Motor neuron (in vitro differentiated cells): ENCODE data around the gene ZSCAN22. TPM values are rescaled to one million over a fixed set of nuclear protein-coding genes. Genes with fewer than 3 reads are reported as not detected.
"Not testable (repeated sequence)": the region's sequence is repeated elsewhere in the genome, so short reads cannot be mapped to it uniquely, and the experiment has no call there.

Experiments
- ATAC-seq, 8 experiments: fragments of 200-7000 bp; cut with Tn5 transposase; replicated peaks in 6 of 8; 2 replicates each; pipeline ENCODE4 v1.8.0; 2021; ENCODE audit warnings: mild to moderate bottlenecking in 8 of 8, moderate library complexity in 8 of 8
- H3K27ac ChIP-seq, 2 donors: fragments of 250-450 bp; sonication (Bioruptor Pico); 2 replicates each; pipeline ENCODE4 v1.9.0; 2021; ENCODE audit warnings: antibody characterized with exemption in 2 of 2, mild to moderate bottlenecking in 2 of 2, moderate library complexity in 1 of 2
- H3K4me1 ChIP-seq, 2 donors: fragments of 250-450 bp; sonication (Bioruptor Pico); replicated peaks in 1 of 2; 2 replicates each; pipeline ENCODE4 v1.6.1; 2021; ENCODE audit warnings: antibody characterized with exemption in 2 of 2, mild to moderate bottlenecking in 2 of 2, moderate library complexity in 1 of 2
- H3K4me3 ChIP-seq, 5 donors: fragments of 250-450 bp; sonication (Bioruptor Pico); 2 replicates each; pipeline ENCODE4 v1.9.0; 2021; ENCODE audit warnings: antibody characterized with exemption in 5 of 5, mild to moderate bottlenecking in 5 of 5, moderate library complexity in 4 of 5
- WGBS, 10 experiments: fragments of 450-650 bp; shearing (Covaris generic); methylation state at CpG; one replicate each; pipeline ENCODE4 v1.0.0; 2022; 5-methylcytosine and 5-hydroxymethylcytosine counted together
- in situ Hi-C, 9 experiments: fragments of 400-800 bp; cut with MboI; loops; one replicate each; pipeline ENCODE4 v1.15.0; 2021; ENCODE audit warnings: low sequenced_read_pairs in 9 of 9, low pct_unique_long_range_greater_than_20kb in 2 of 9; ENCODE audit not compliant: unreplicated experiment in 9 of 9
- total RNA-seq, 8 experiments: library from RNA; unstranded; fragments of 300-600 nt; gene quantifications; 2 replicates each; pipeline versions ENCODE4 v1.2.3 to v1.2.4, GENCODE V29; 2022

ZSCAN22 gene
- total RNA-seq, 8 experiments from 2014 or later = 2.0 to 4.1 (median 3.3) TPM

DNA sequence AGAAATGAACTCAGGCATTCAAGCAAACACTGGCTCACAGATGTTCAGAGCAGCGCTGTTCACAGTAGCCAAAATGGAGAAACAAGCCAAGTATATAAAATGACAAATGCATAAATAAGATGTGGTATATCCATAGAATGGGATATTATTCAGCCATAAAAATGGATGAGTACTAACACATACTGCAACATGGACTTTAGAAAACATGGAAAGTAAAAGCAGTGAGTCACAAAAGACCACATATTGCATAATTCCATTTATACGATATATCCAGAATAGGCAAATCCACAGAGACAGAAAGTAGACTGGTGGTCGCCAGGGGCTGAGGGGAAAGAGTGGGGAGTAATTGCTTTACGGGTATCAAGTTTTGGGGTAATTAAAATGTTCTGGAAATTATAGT is 47.4 kb downstream of the ZSCAN22 start:
- H3K27ac ChIP-seq = no peak overlapping the region
- in situ Hi-C loops = no loop called here
- no peak overlapping the region for H3K4me3 ChIP-seq
- 35 to 100% (median 94%) methylated on average over 2 to 4 of the region's 4 CpGs; no CpG with 5 or more reads in 1 of the 10 experiments for whole genome bisulfite sequencing, 10 experiments
- H3K4me1 ChIP-seq = peaks cover 0 to 3% of the 10 kb centered on the region in 2 donors
- no peak for ATAC-seq

DNA sequence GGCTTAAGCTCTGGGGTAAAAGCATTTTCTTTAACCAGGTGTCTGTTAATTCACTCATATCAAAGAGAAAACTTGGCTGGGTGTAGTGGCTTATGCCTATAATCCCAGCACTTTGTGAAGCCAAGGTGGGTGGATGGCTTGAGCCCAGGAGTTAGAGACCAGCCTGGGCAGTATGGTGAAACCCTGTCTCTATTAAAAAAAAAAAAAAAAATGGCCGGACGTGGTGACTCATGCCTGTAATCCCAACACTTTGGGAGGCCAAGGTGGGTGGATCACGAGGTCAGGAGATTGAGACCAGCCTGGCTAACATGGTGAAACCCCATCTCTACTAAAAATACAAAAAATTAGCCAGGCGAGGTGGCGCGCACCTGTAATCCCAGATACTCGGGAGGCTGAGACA is 49.9 kb downstream of the ZSCAN22 start:
- H3K27ac ChIP-seq, in situ Hi-C loops, H3K4me1 ChIP-seq, ATAC-seq, H3K4me3 ChIP-seq: not testable (repeated sequence)
- WGBS, 10 experiments = 17 to 100% (median 61%) methylated on average over 1 to 7 of the region's 7 CpGs; no CpG with 5 or more reads in 2 of the 10 experiments

- Histone ChIP-seq H3K27ac (peak overlapping the region in 1 of 2 donors; percentile 98), H3K4me1 (peaks cover 8 to 10% of the 10 kb centered on the region in 2 donors), H3K4me3 (no peak overlapping the region)
- no peak for ATAC-seq
- in situ Hi-C loops = no loop called here
- WGBS, 10 experiments = 80 to 100% (median 91%) methylated on average over 1 to 4 of the region's 6 CpGs; no CpG with 5 or more reads in 5 of the 10 experiments
Measured at GRCh38 chr19:58379246-58379645, 52.5 kb downstream of the ZSCAN22 start.

- H3K27ac ChIP-seq = peak overlapping the region; percentile 95 to 98
- 0 to 31% (median 2%) methylated on average over 1 to 17 of the region's 24 CpGs; no CpG with 5 or more reads in 2 of the 10 experiments for WGBS, 10 experiments
- peak in 7 of 8 experiments; percentile 0 to 5 (median 0) for ATAC-seq
- peak overlapping the region; percentile 77 to 98 (median 83) for H3K4me3 ChIP-seq
- in situ Hi-C loops = no loop called here
- peaks cover 8 to 12% of the 10 kb centered on the region in 2 donors for H3K4me1 ChIP-seq
Measured at GRCh38 chr19:58380037-58380661, 53.4 kb downstream of the ZSCAN22 start.

GRCh38 chr19:58380662-58381459 is 54.1 kb downstream of the ZSCAN22 start, which contains the start of gene ZNF837:
Gene ZNF837 (minus strand): TSS chr19:58381030. CDS start chr19:58369332, 11,698 bp downstream.
- ATAC-seq = peak; percentile 86 to 92 (median 90)
- H3K4me1 ChIP-seq = peaks cover 15 to 19% of the 10 kb centered on the region in 2 donors
- 0 to 4% (median 0%) methylated on average over 2 to 14 of the region's 83 CpGs; no CpG with 5 or more reads in 3 of the 10 experiments for whole genome bisulfite sequencing, 10 experiments
- in situ Hi-C loops = no loop called here
- H3K4me3 ChIP-seq = peak within 1 kb of the TSS; percentile 77 to 98 (median 83)
- peak within 1 kb of the TSS; percentile 95 to 98 for H3K27ac ChIP-seq

- in situ Hi-C loops = no loop called here
Measured at GRCh38 chr19:58381460-58382212, 54.8 kb downstream of the ZSCAN22 start.

GRCh38 chr19:58382997-58383603 is 56.3 kb downstream of the ZSCAN22 start:
- WGBS, 10 experiments = 92 to 100% methylated on average over 2 of the region's 6 CpGs; no CpG with 5 or more reads in 8 of the 10 experiments
- Histone ChIP-seq H3K4me3 (no peak overlapping the region), H3K4me1 (peaks cover 20 to 25% of the 10 kb centered on the region in 2 donors), H3K27ac (no peak overlapping the region)
- in situ Hi-C loops = no loop called here
- no peak for ATAC-seq

More at GRCh38 chr19:58381460-58382212, 54.8 kb downstream of the ZSCAN22 start:
- 59 to 75% (median 60%) methylated on average over 2 to 10 of the region's 26 CpGs; no CpG with 5 or more reads in 7 of the 10 experiments for WGBS, 10 experiments
- Histone ChIP-seq H3K27ac (peak overlapping the region in 1 of 2 donors; percentile 98), H3K4me3 (peak overlapping the region; percentile 77 to 98 (median 83)), H3K4me1 (peaks cover 17 to 22% of the 10 kb centered on the region in 2 donors)
- ATAC-seq = no peak

- ATAC-seq = no peak
- H3K27ac ChIP-seq = peak overlapping the region; percentile 98 to 99
- in situ Hi-C loops = no loop called here
- peak overlapping the region; percentile 57 to 84 (median 65) for H3K4me3 ChIP-seq
- 87% methylated on average over 3 of the region's 9 CpGs; no CpG with 5 or more reads in 9 of the 10 experiments for WGBS, 10 experiments
- H3K4me1 ChIP-seq = peaks cover 18 to 19% of the 10 kb centered on the region in 2 donors
Measured at GRCh38 chr19:58385313-58385890, 58.6 kb downstream of the ZSCAN22 start.

DNA sequence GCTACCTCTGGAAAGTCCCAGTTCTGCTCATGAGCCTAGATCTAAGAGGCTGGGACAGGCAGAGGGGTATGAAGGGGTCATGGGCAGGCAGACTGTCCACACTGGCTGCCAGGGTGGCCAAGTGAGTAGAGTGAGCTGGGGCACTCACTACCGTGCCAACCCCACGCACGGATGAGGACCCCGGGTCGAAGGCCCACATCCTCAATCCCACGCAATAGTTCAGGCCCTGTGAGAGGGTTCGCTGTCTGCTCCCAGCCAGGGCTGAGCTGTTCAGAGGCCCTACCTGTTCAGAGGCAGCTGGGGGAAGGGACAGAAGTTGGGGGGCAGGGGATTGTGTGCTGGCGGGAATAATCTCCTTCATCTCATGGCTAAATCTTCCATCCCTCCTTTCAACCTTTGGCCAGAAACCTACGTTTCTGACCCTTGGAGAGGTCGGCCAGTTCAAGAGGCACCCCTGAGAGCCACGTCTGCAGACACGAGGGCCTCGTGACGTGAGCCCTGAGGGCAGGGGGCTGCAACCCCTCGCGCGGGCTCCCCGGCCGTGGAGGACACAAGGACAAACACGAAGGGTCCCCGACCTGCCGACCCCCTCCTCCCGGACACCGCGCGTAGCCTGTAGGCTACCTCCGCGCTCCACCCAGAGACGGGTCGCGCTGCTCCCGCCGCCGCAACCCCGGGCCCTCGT is 59.2 kb downstream of the ZSCAN22 start:
- WGBS, 10 experiments = 5% methylated on average over 11 of the region's 36 CpGs; no CpG with 5 or more reads in 9 of the 10 experiments
- Histone ChIP-seq H3K27ac (peak overlapping the region; percentile 98 to 99), H3K4me3 (peak overlapping the region; percentile 57 to 84 (median 65)), H3K4me1 (peaks cover 18 to 19% of the 10 kb centered on the region in 2 donors)
- peak in 7 of 8 experiments; percentile 5 to 22 (median 13) for ATAC-seq
- in situ Hi-C loops = no loop called here

GRCh38 chr19:58386576-58387337 is 60.0 kb downstream of the ZSCAN22 start, which contains the start of gene RPS5:
Gene RPS5 (plus strand): TSS chr19:58387269. CDS start chr19:58388138, 869 bp downstream.
- in situ Hi-C loops = no loop called here
- peak within 1 kb of the TSS; percentile 98 to 99 for H3K27ac ChIP-seq
- peak within 1 kb of the TSS; percentile 57 to 84 (median 65) for H3K4me3 ChIP-seq
- peak; percentile 83 to 93 (median 87) for ATAC-seq
- H3K4me1 ChIP-seq = peaks cover 18% of the 10 kb centered on the region in 2 donors
- 0% methylated on average over 4 to 14 of the region's 64 CpGs; no CpG with 5 or more reads in 3 of the 10 experiments for WGBS, 10 experiments
